DOHH2 (cell line): ENCODE measurements around the gene COL23A1.

Experiments
- H3F3A ChIP-seq: fragments of 200-600 bp; sonication (generic), shearing (Covaris generic); 2 replicates; pipeline ENCODE4 v1.6.0; 2016; ENCODE audit warnings: antibody characterized with exemption, mild to moderate bottlenecking; ENCODE audit not compliant: control insufficient read depth, insufficient read depth
- H3K27ac ChIP-seq: fragments of 200-600 bp; sonication (generic); 2 replicates; pipeline ENCODE4 v1.5.1; 2014; ENCODE audit warnings: low read depth, mild to moderate bottlenecking, low read length, moderate library complexity
- H3K27me3 ChIP-seq: fragments of 200-600 bp; sonication (generic); 2 replicates; pipeline ENCODE4 v1.6.1; 2014; ENCODE audit warnings: mild to moderate bottlenecking, low read length, mixed read lengths; ENCODE audit not compliant: control insufficient read depth
- H3K36me3 ChIP-seq: fragments of 200-600 bp; sonication (generic); 2 replicates; pipeline ENCODE4 v1.6.1; 2014; ENCODE audit warnings: mild to moderate bottlenecking, low read length, moderate library complexity, mixed read lengths; ENCODE audit not compliant: control insufficient read depth
- H3K4me1 ChIP-seq: fragments of 200-600 bp; sonication (generic); 2 replicates; pipeline ENCODE4 v1.6.1; 2014; ENCODE audit warnings: mild to moderate bottlenecking, low read length, mixed read lengths; ENCODE audit not compliant: control insufficient read depth
- H3K4me2 ChIP-seq: fragments of 200-600 bp; sonication (generic); 2 replicates; pipeline ENCODE4 v1.6.0; 2014; ENCODE audit warnings: mild to moderate bottlenecking, low read length, moderate library complexity
- H3K4me3 ChIP-seq: fragments of 200-600 bp; sonication (generic); 2 replicates; pipeline ENCODE4 v1.5.1; 2014; ENCODE audit warnings: mild to moderate bottlenecking, low read length, mixed read lengths
- H3K79me2 ChIP-seq: fragments of 200-600 bp; sonication (generic); 2 replicates; pipeline ENCODE4 v1.6.1; 2014; ENCODE audit warnings: mild to moderate bottlenecking, low read length, mixed read lengths; ENCODE audit not compliant: control insufficient read depth
- H3K9me2 ChIP-seq: fragments of 200-600 bp; sonication (generic); replicated peaks from 2 replicates; pipeline ENCODE4 v1.6.1; 2014; ENCODE audit warnings: mild to moderate bottlenecking, low read length, mixed read lengths; ENCODE audit not compliant: control insufficient read depth
- H3K9me3 ChIP-seq: fragments of 200-600 bp; sonication (generic); 2 replicates; pipeline ENCODE4 v1.6.1; 2014; ENCODE audit warnings: antibody characterized with exemption, low read length, mixed read lengths; ENCODE audit not compliant: control insufficient read depth, insufficient read depth
- H4K20me1 ChIP-seq: fragments of 200-600 bp; sonication (generic); 2 replicates; pipeline ENCODE4 v1.6.0; 2014; ENCODE audit warnings: low read depth, mild to moderate bottlenecking, antibody characterized with exemption, low read length, moderate library complexity; ENCODE audit not compliant: control insufficient read depth, insufficient read depth
- EZH2phosphoT487 ChIP-seq: fragments of 200-600 bp; sonication (generic); IDR thresholded peaks from 2 replicates; pipeline ENCODE4 v1.6.1; 2017; ENCODE audit warnings: borderline replicate concordance, mild to moderate bottlenecking, antibody characterized with exemption, low read length, moderate library complexity, mixed read lengths
- TF ChIP-seq, protein P1 (sequence below): fragments of 200-600 bp; sonication (generic); IDR thresholded peaks from one replicate; pipeline ENCODE4 v1.5.1; 2014; ENCODE audit warnings: antibody characterized with exemption, mild to moderate bottlenecking, low read depth, low read length; ENCODE audit not compliant: poor library complexity, severe bottlenecking

COL23A1 gene

GRCh38 chr5:178367736-178368120 lies 222.5 kb downstream of the COL23A1 start:
- H3K4me1 ChIP-seq, result no peaks in the 10 kb centered on the region
- H3K9me2 ChIP-seq, result no peaks in the 10 kb centered on the region
- H3K27me3 ChIP-seq, result no peaks in the 10 kb centered on the region
- no peak overlapping the region for H3K27ac ChIP-seq
- H3K4me3 ChIP-seq, result no peak overlapping the region
- H3K36me3 ChIP-seq, result no peaks in the 10 kb centered on the region
- no peak for TF ChIP-seq EZH2phosphoT487
- H3K79me2 ChIP-seq, result no peaks in the 10 kb centered on the region
- no peaks in the 10 kb centered on the region for H3F3A ChIP-seq
- no peak overlapping the region for H3K4me2 ChIP-seq
- H3K9me3 ChIP-seq, result no peaks in the 10 kb centered on the region; the same call in 1 of the 2 replicates
- H4K20me1 ChIP-seq, result no peaks in the 10 kb centered on the region

GRCh38 chr5:178366998-178367735 lies 223.0 kb downstream of the COL23A1 start:
- no peak overlapping the region for H3K4me3 ChIP-seq
- no peaks in the 10 kb centered on the region for H3F3A ChIP-seq
- H3K27ac ChIP-seq, result no peak overlapping the region
- no peak for TF ChIP-seq EZH2phosphoT487
- TF ChIP-seq, protein P1, sequence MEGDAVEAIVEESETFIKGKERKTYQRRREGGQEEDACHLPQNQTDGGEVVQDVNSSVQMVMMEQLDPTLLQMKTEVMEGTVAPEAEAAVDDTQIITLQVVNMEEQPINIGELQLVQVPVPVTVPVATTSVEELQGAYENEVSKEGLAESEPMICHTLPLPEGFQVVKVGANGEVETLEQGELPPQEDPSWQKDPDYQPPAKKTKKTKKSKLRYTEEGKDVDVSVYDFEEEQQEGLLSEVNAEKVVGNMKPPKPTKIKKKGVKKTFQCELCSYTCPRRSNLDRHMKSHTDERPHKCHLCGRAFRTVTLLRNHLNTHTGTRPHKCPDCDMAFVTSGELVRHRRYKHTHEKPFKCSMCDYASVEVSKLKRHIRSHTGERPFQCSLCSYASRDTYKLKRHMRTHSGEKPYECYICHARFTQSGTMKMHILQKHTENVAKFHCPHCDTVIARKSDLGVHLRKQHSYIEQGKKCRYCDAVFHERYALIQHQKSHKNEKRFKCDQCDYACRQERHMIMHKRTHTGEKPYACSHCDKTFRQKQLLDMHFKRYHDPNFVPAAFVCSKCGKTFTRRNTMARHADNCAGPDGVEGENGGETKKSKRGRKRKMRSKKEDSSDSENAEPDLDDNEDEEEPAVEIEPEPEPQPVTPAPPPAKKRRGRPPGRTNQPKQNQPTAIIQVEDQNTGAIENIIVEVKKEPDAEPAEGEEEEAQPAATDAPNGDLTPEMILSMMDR, result no peak
- no peaks in the 10 kb centered on the region for H3K27me3 ChIP-seq
- H3K4me2 ChIP-seq, result no peak overlapping the region
- H3K4me1 ChIP-seq, result no peaks in the 10 kb centered on the region
- no peaks in the 10 kb centered on the region for H3K36me3 ChIP-seq
- no peaks in the 10 kb centered on the region; the same call in 1 of the 2 replicates for H3K9me3 ChIP-seq
- H3K79me2 ChIP-seq, result no peaks in the 10 kb centered on the region
- H4K20me1 ChIP-seq, result no peaks in the 10 kb centered on the region
- H3K9me2 ChIP-seq, result no peaks in the 10 kb centered on the region

DNA sequence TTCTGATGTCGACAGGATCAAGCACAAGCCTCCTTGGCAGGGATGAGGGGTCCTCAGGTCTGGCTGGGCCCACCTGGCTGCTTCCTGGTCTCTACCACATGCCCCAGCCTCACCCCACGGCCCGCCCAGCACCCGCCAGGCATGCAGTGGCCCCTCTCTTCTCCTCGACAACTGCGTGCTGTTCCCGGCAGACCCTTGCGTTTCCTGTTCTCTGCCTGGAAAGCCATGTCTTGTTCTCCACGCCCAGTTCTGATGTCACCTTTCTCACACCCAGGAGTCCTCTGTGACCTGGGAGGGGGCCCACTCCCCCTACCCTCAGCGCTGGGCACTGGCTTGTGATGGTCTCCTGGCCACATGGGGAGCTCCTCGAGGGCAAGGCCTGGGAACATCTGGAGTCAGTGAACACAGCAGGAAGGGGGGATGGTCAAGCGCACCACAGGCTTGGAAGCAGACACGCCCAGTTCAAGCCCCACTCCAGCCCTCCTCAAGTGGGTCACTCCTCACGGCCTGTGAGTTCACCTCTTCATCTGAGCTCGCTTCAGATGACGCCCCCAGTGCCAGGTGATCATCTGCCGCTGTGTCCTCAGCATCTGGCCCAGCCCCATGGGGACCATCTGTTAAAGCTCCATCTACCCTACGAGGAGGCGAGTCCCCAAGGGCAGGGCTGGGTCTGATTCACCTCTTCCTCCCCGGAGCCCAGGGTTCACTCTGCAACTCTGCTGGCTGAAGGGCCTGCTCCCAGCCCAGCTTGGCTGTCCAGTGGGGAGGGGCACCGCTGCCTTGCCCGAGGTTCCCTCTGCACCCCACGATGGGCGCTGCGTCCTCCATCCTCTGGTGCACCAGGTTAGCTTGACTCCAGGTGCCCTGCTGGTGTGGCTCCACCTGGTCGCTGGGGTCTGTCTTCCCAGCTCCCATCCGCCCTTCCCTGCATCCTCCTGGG lies 224.4 kb downstream of the COL23A1 start:
- TF ChIP-seq, protein P1, result no peak
- Histone ChIP-seq H3K27ac (no peak overlapping the region), H3F3A (no peaks in the 10 kb centered on the region), H3K4me3 (no peak overlapping the region), H3K27me3 (peaks cover 3% of the 10 kb centered on the region; the same call in 1 of the 2 replicates), H3K4me2 (no peak overlapping the region), H3K9me3 (no peaks in the 10 kb centered on the region; the same call in 1 of the 2 replicates), H3K79me2 (no peaks in the 10 kb centered on the region), H3K9me2 (no peaks in the 10 kb centered on the region), H4K20me1 (no peaks in the 10 kb centered on the region), H3K36me3 (no peaks in the 10 kb centered on the region), H3K4me1 (no peaks in the 10 kb centered on the region)

- no peaks in the 10 kb centered on the region for H3F3A ChIP-seq
- no peaks in the 10 kb centered on the region for H3K9me3 ChIP-seq
- no peaks in the 10 kb centered on the region for H4K20me1 ChIP-seq
- no peaks in the 10 kb centered on the region for H3K9me2 ChIP-seq
- H3K4me1 ChIP-seq, result no peaks in the 10 kb centered on the region
- no peak overlapping the region for H3K4me3 ChIP-seq
- H3K36me3 ChIP-seq, result no peaks in the 10 kb centered on the region
- no peak overlapping the region for H3K27ac ChIP-seq
- TF ChIP-seq, protein P1, result no peak
- TF ChIP-seq EZH2phosphoT487, result no peak
- H3K4me2 ChIP-seq, result no peak overlapping the region
- peaks cover 3% of the 10 kb centered on the region; the same call in 1 of the 2 replicates for H3K27me3 ChIP-seq
- H3K79me2 ChIP-seq, result no peaks in the 10 kb centered on the region
These were observed 225.9 kb downstream of the COL23A1 start for GRCh38 chr5:178364326-178364675.
